HK-2 (cell line): ENCODE measurements around the gene VSTM2L.
A peak's percentile ranks its signal among the peaks of the same experiment; 100 is the strongest.

Experiments
- DNase-seq: peaks from one replicate; pipeline ENCODE4 v3.0.0-alpha.2; 2018; ENCODE audit not compliant: unreplicated experiment

Gene VSTM2L

GRCh38 chr20:37987602-37988290, 84.8 kb downstream of the VSTM2L start:
- DNase-seq: no peak

DNA sequence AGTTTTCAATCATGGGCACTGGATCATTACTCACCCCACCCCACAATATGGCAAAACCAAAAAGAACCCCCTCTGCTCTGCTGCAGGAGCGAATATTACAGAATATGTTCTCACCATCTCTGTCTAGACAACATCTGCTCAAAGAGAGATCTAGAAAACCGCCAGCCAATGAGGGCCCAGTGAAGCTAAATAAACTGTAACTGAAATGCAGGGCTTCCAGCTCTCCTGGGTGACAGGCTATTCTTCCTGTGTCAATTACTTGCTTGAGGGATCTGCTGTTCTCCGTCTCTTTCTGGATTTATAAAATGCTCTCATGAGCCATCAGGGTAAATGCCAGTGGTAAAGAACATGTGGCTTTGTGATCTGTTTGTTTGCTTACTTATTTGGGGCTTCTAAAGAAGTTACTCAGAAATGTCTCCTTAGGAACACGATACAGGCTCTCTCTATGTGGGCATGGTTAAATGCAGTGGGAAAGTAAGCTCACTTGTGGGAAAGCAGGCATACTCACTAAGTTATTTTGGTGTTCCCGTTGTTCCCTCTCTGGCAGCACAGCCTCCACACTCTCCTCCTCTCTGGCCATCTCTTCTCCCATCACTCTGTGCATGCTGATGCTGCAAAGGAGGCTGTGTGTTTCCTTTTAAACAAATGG, 85.5 kb downstream of the VSTM2L start:
- DNase-seq: no peak

GRCh38 chr20:37989601-37990295, 86.8 kb downstream of the VSTM2L start:
- DNase-seq: no peak

- peak; percentile 87 for DNase-seq
These were observed 87.7 kb downstream of the VSTM2L start for GRCh38 chr20:37990571-37991151.

DNA sequence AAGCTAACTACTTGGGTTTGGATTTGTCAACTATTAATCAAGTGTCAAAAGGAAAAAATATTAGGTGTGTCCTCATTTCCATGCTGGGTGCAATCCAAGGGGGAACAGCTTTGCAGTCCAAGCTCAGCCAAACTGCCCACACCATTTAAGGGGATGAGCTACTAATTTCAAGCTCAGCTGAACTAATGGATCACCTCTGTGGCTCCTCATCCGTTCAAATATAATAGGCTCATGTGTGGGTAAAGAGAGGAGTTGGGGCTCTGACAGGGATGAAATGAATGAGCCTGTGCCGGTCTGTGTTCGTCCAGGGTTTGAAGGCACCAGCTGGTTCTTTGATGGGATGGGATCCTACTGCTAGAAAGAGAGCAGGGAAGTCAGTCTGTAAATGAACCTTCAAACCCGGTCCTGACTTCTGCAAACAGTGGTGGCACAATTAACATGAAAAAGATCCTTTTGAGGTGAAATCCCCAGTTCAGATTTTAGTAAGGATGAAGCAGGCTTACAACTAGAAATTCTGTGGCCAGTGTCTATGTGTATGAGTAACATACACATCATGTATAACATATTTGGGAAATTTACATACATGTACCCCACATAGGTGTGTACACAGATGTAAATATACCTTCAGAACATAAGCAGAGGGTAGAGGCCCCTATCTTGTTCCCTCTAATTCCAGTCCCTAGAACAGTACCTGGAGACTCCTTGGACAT, 88.4 kb downstream of the VSTM2L start:
- DNase-seq: no peak

GRCh38 chr20:37991908-37992307, 89.0 kb downstream of the VSTM2L start:
- no peak for DNase-seq

GRCh38 chr20:37992802-37993409, 90.0 kb downstream of the VSTM2L start:
- no peak for DNase-seq

- peak; percentile 83 for DNase-seq
These were observed 91.6 kb downstream of the VSTM2L start for GRCh38 chr20:37994512-37994911.
